ENCODE measurements around the gene IGSF5.
A peak's percentile ranks its signal among the peaks of the same experiment; 100 is the strongest.
"Not testable (repeated sequence)": the region's sequence is repeated elsewhere in the genome, so short reads cannot be mapped to it uniquely, and the experiment has no call there.

IGSF5 gene

GRCh38 chr21:39744883-39745282 is at the start of gene IGSF5:
TSS of gene IGSF5 (plus strand) at chr21:39745183. CDS start at chr21:39745510, 327 bp downstream.
- ATAC-seq, H3K27ac Mint-ChIP-seq, H3K4me1 Mint-ChIP-seq: not testable (repeated sequence)

GRCh38 chr21:39696196-39696595 is 48.8 kb upstream of the IGSF5 start:
- no peak for ATAC-seq
- no peak overlapping the region for H3K4me3 Mint-ChIP-seq

More at GRCh38 chr21:39744883-39745282, at the start of gene IGSF5:
- not testable (repeated sequence) for DNase-seq; H3K9me3 Mint-ChIP-seq; H3K36me3 Mint-ChIP-seq (ENCODE audit: low read depth); H3K27me3 Mint-ChIP-seq; H3K4me3 Mint-ChIP-seq

GRCh38 chr21:39696618-39697017 is 48.4 kb upstream of the IGSF5 start:
- DNase-seq (no peak), ATAC-seq (no peak)
- Mint-ChIP-seq H3K36me3 (ENCODE audit: low read depth) (no peaks in the 10 kb centered on the region), H3K27ac (no peak overlapping the region), H3K9me3 (no peaks in the 10 kb centered on the region), H3K4me3 (no peak overlapping the region), H3K27me3 (peaks cover 6% of the 10 kb centered on the region), H3K4me1 (no peaks in the 10 kb centered on the region)

More at GRCh38 chr21:39696196-39696595, 48.8 kb upstream of the IGSF5 start:
- no peak overlapping the region for H3K27ac Mint-ChIP-seq
- H3K4me1 Mint-ChIP-seq: no peaks in the 10 kb centered on the region
- no peak for DNase-seq
- peaks cover 6% of the 10 kb centered on the region for H3K27me3 Mint-ChIP-seq
- H3K36me3 Mint-ChIP-seq (ENCODE audit: low read depth): no peaks in the 10 kb centered on the region
- no peaks in the 10 kb centered on the region for H3K9me3 Mint-ChIP-seq

GRCh38 chr21:39700318-39700717 is 44.7 kb upstream of the IGSF5 start:
- Mint-ChIP-seq H3K27ac (no peak overlapping the region), H3K4me3 (no peak overlapping the region), H3K27me3 (peaks cover 7% of the 10 kb centered on the region), H3K36me3 (ENCODE audit: low read depth) (no peaks in the 10 kb centered on the region), H3K9me3 (peaks cover 6% of the 10 kb centered on the region), H3K4me1 (no peaks in the 10 kb centered on the region)
- ATAC-seq: no peak
- no peak for DNase-seq

GRCh38 chr21:39703578-39703977 is 41.4 kb upstream of the IGSF5 start:
- Mint-ChIP-seq H3K27me3 (peaks cover 7% of the 10 kb centered on the region), H3K9me3 (peaks cover 6% of the 10 kb centered on the region), H3K36me3 (ENCODE audit: low read depth) (no peaks in the 10 kb centered on the region), H3K27ac (no peak overlapping the region), H3K4me1 (no peaks in the 10 kb centered on the region), H3K4me3 (no peak overlapping the region)
- no peak for DNase-seq
- ATAC-seq: no peak

- DNase-seq (no peak), ATAC-seq (no peak)
- Mint-ChIP-seq H3K27me3 (peaks cover 3% of the 10 kb centered on the region), H3K9me3 (peaks cover 6% of the 10 kb centered on the region), H3K36me3 (ENCODE audit: low read depth) (no peaks in the 10 kb centered on the region), H3K27ac (no peak overlapping the region), H3K4me1 (no peaks in the 10 kb centered on the region), H3K4me3 (no peak overlapping the region)
These were observed 39.1 kb upstream of the IGSF5 start for GRCh38 chr21:39705849-39706248.

- Mint-ChIP-seq H3K9me3 (peaks cover 6% of the 10 kb centered on the region), H3K27ac (no peak overlapping the region), H3K36me3 (ENCODE audit: low read depth) (no peaks in the 10 kb centered on the region), H3K4me3 (no peak overlapping the region), H3K27me3 (peaks cover 3% of the 10 kb centered on the region), H3K4me1 (no peaks in the 10 kb centered on the region)
- DNase-seq: no peak
- ATAC-seq: no peak
These were observed 37.7 kb upstream of the IGSF5 start for GRCh38 chr21:39707316-39707715.

- Mint-ChIP-seq H3K4me3 (no peak overlapping the region), H3K4me1 (no peaks in the 10 kb centered on the region), H3K36me3 (ENCODE audit: low read depth) (no peaks in the 10 kb centered on the region), H3K27ac (no peak overlapping the region), H3K9me3 (no peaks in the 10 kb centered on the region), H3K27me3 (peaks cover 1% of the 10 kb centered on the region)
- ATAC-seq (no peak), DNase-seq (no peak)
These were observed 34.1 kb upstream of the IGSF5 start for GRCh38 chr21:39710866-39711265.

- no peak for ATAC-seq
- H3K9me3 Mint-ChIP-seq: no peaks in the 10 kb centered on the region
- no peak overlapping the region for H3K4me3 Mint-ChIP-seq
- peaks cover 1% of the 10 kb centered on the region for H3K27me3 Mint-ChIP-seq
- no peak overlapping the region for H3K27ac Mint-ChIP-seq
- H3K36me3 Mint-ChIP-seq (ENCODE audit: low read depth): no peaks in the 10 kb centered on the region
- no peak for DNase-seq
- no peaks in the 10 kb centered on the region for H3K4me1 Mint-ChIP-seq
These were observed 32.7 kb upstream of the IGSF5 start for GRCh38 chr21:39712273-39712672.

- Mint-ChIP-seq H3K4me1 (no peaks in the 10 kb centered on the region), H3K36me3 (ENCODE audit: low read depth) (no peaks in the 10 kb centered on the region), H3K4me3 (no peak overlapping the region), H3K27me3 (peaks cover 1% of the 10 kb centered on the region), H3K27ac (no peak overlapping the region), H3K9me3 (no peaks in the 10 kb centered on the region)
- DNase-seq (no peak), ATAC-seq (no peak)
These were observed 32.0 kb upstream of the IGSF5 start for GRCh38 chr21:39712976-39713375.

- no peak overlapping the region for H3K4me3 Mint-ChIP-seq
- no peak overlapping the region for H3K27ac Mint-ChIP-seq
- H3K4me1 Mint-ChIP-seq: no peaks in the 10 kb centered on the region
- no peaks in the 10 kb centered on the region for H3K36me3 Mint-ChIP-seq (ENCODE audit: low read depth)
- H3K27me3 Mint-ChIP-seq: peaks cover 1% of the 10 kb centered on the region
- no peaks in the 10 kb centered on the region for H3K9me3 Mint-ChIP-seq
- DNase-seq (no peak), ATAC-seq (no peak)
These were observed 31.1 kb upstream of the IGSF5 start for GRCh38 chr21:39713905-39714304.

GRCh38 chr21:39714331-39714730 is 30.7 kb upstream of the IGSF5 start:
- H3K36me3 Mint-ChIP-seq (ENCODE audit: low read depth): no peaks in the 10 kb centered on the region
- ATAC-seq (no peak), DNase-seq (no peak)
- H3K4me1 Mint-ChIP-seq: no peaks in the 10 kb centered on the region
- H3K4me3 Mint-ChIP-seq: no peak overlapping the region
- peaks cover 1% of the 10 kb centered on the region for H3K27me3 Mint-ChIP-seq
- H3K27ac Mint-ChIP-seq: no peak overlapping the region
- H3K9me3 Mint-ChIP-seq: no peaks in the 10 kb centered on the region

GRCh38 chr21:39715804-39716397 is 29.1 kb upstream of the IGSF5 start:
- Mint-ChIP-seq H3K4me3 (no peak overlapping the region), H3K27ac (no peak overlapping the region), H3K27me3 (peaks cover 1% of the 10 kb centered on the region), H3K4me1 (no peaks in the 10 kb centered on the region), H3K9me3 (no peaks in the 10 kb centered on the region), H3K36me3 (ENCODE audit: low read depth) (no peaks in the 10 kb centered on the region)
- DNase-seq (peak; percentile 52), ATAC-seq (no peak)

GRCh38 chr21:39720126-39720778 is 24.7 kb upstream of the IGSF5 start:
- Mint-ChIP-seq H3K4me1 (no peaks in the 10 kb centered on the region), H3K9me3 (no peaks in the 10 kb centered on the region), H3K4me3 (no peak overlapping the region), H3K36me3 (ENCODE audit: low read depth) (no peaks in the 10 kb centered on the region), H3K27me3 (peaks cover 6% of the 10 kb centered on the region), H3K27ac (no peak overlapping the region)
- ATAC-seq (no peak), DNase-seq (no peak)

- ATAC-seq: no peak
- H3K4me3 Mint-ChIP-seq: no peak overlapping the region
These were observed 23.1 kb upstream of the IGSF5 start for GRCh38 chr21:39721885-39722284.

More at GRCh38 chr21:39721885-39722284, 23.1 kb upstream of the IGSF5 start:
- no peak for DNase-seq
- Mint-ChIP-seq H3K27me3 (peaks cover 8% of the 10 kb centered on the region), H3K36me3 (ENCODE audit: low read depth) (no peaks in the 10 kb centered on the region), H3K27ac (no peak overlapping the region), H3K4me1 (no peaks in the 10 kb centered on the region), H3K9me3 (no peaks in the 10 kb centered on the region)
